ENCODE results near the gene LGALS4.

DNA sequence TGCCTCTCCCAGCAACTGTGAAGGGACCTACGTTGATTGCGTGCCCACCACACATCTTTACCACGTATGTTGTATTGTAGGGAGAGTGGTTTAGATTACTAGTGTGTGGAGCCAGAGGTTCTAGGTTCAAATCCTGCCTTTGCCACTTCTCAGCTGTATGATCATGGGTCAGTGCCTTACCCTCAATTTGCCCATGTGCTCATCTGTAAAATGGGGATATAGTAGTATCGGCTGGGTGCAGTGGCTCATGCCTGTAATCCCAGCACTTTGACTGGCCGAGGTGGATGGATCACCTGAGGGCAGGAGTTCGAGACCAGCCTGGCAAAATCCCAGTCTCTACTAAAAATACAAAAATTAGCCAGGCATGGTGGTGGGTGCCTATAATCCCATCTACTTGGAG is 578 bp upstream of the LGALS4 start:
- TF ChIP-seq SNAI2 (CRISPR knock-in tag; IDR thresholded peaks at IDR 0.05) = no peak
- no peak for TF ChIP-seq ZC3H10 (CRISPR knock-in tag; IDR thresholded peaks at IDR 0.05)
- no peak for TF ChIP-seq CSDC2 (CRISPR knock-in tag; IDR thresholded peaks at IDR 0.05)
- no peak for TF ChIP-seq ISL1 (CRISPR knock-in tag; IDR thresholded peaks at IDR 0.05)
- no peak for TF ChIP-seq ZFP3 (CRISPR knock-in tag; IDR thresholded peaks at IDR 0.05)
- TF ChIP-seq, protein P1, sequence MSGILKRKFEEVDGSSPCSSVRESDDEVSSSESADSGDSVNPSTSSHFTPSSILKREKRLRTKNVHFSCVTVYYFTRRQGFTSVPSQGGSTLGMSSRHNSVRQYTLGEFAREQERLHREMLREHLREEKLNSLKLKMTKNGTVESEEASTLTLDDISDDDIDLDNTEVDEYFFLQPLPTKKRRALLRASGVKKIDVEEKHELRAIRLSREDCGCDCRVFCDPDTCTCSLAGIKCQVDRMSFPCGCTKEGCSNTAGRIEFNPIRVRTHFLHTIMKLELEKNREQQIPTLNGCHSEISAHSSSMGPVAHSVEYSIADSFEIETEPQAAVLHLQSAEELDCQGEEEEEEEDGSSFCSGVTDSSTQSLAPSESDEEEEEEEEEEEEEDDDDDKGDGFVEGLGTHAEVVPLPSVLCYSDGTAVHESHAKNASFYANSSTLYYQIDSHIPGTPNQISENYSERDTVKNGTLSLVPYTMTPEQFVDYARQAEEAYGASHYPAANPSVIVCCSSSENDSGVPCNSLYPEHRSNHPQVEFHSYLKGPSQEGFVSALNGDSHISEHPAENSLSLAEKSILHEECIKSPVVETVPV (CRISPR knock-in tag; IDR thresholded peaks at IDR 0.05) = no peak
- no peak for TF ChIP-seq ARNTL (CRISPR knock-in tag; IDR thresholded peaks at IDR 0.05; ENCODE audit: borderline replicate concordance, low read depth)

Data from SK-N-SH treated with all-trans-retinoic acid at 6 μM for 48 hours (cell line).